Neural progenitor cell (in vitro differentiated cells): Measurements from ENCODE around the gene HSPB8. TPM values are rescaled to one million over a fixed set of nuclear protein-coding genes. Genes with fewer than 3 reads are reported as not detected.

ENCODE experiments used
- DNase-seq: peaks from one replicate; pipeline ENCODE4 v3.0.0-alpha.2; 2016; ENCODE audit warnings: low spot score
- H2AFZ ChIP-seq: fragments of 200-600 bp; sonication (generic); replicated peaks from 2 replicates; pipeline ENCODE4 v1.6.1; 2016; ENCODE audit warnings: antibody characterized with exemption
- H3F3A ChIP-seq: fragments of 200-600 bp; sonication (generic); 2 replicates; pipeline ENCODE4 v1.6.1; 2016; ENCODE audit warnings: antibody characterized with exemption, low read depth
- H3K27ac ChIP-seq: fragments of 200-600 bp; sonication (generic); 2 replicates; pipeline ENCODE4 v1.5.1; 2016; ENCODE audit warnings: mild to moderate bottlenecking
- H3K27me3 ChIP-seq: fragments of 200-600 bp; sonication (generic); 2 replicates; pipeline ENCODE4 v1.6.1; 2016; ENCODE audit warnings: mild to moderate bottlenecking, moderate library complexity
- H3K36me3 ChIP-seq: fragments of 200-600 bp; sonication (generic); 2 replicates; pipeline ENCODE4 v1.5.1; 2016
- H3K4me1 ChIP-seq: fragments of 200-600 bp; sonication (generic); 2 replicates; pipeline ENCODE4 v1.6.1; 2016; ENCODE audit warnings: mixed run types
- H3K4me2 ChIP-seq: fragments of 200-600 bp; sonication (generic); 2 replicates; pipeline ENCODE4 v1.6.1; 2016
- H3K4me3 ChIP-seq: fragments of 200-600 bp; sonication (generic); 2 replicates; pipeline ENCODE4 v1.5.1; 2016
- H3K79me2 ChIP-seq: fragments of 200-600 bp; sonication (generic); 2 replicates; pipeline ENCODE4 v1.6.1; 2016; ENCODE audit warnings: low read depth
- H3K9ac ChIP-seq: fragments of 200-600 bp; sonication (generic); 2 replicates; pipeline ENCODE4 v1.6.1; 2016
- H3K9me3 ChIP-seq: fragments of 200-600 bp; sonication (generic); 2 replicates; pipeline ENCODE4 v1.5.1; 2016; ENCODE audit warnings: low read depth
- H4K20me1 ChIP-seq: fragments of 200-600 bp; sonication (generic); 2 replicates; pipeline ENCODE4 v1.6.1; 2016; ENCODE audit warnings: low read depth
- H3K27ac Mint-ChIP-seq: 3 replicates; pipeline ENCODE4 v1.8.0; 2021; ENCODE audit warnings: mixed read lengths
- H3K27me3 Mint-ChIP-seq: 2 replicates; pipeline ENCODE4 v1.8.0; 2022; ENCODE audit warnings: low read depth, mild to moderate bottlenecking, inconsistent platforms, moderate library complexity, mixed read lengths; ENCODE audit not compliant: insufficient read depth
- H3K36me3 Mint-ChIP-seq: 3 replicates; pipeline ENCODE4 v1.8.0; 2021; ENCODE audit warnings: mixed read lengths
- H3K4me1 Mint-ChIP-seq: 3 replicates; pipeline ENCODE4 v1.8.0; 2021; ENCODE audit warnings: mixed read lengths
- H3K4me3 Mint-ChIP-seq: 3 replicates; pipeline ENCODE4 v1.8.0; 2021; ENCODE audit warnings: mild to moderate bottlenecking, moderate library complexity, mixed read lengths
- H3K9me3 Mint-ChIP-seq: 3 replicates; pipeline ENCODE4 v1.8.0; 2020; ENCODE audit warnings: mixed read lengths
- EZH2 ChIP-seq: fragments of 200-600 bp; sonication (generic); IDR thresholded peaks from 2 replicates; pipeline ENCODE4 v1.6.1; 2017; ENCODE audit warnings: antibody characterized with exemption, mild to moderate bottlenecking, moderate library complexity
- EZH2phosphoT487 ChIP-seq: fragments of 200-600 bp; sonication (generic); IDR thresholded peaks from 2 replicates; pipeline ENCODE4 v1.6.1; 2017; ENCODE audit warnings: antibody characterized with exemption
- total RNA-seq: library from RNA; depleted of rRNA; stranded (reverse); fragments of >200 nt; gene quantifications from 2 replicates; pipeline ENCODE4 v1.2.3, GENCODE V29; 2015; ENCODE audit warnings: low replicate concordance
- TF ChIP-seq, protein P1 (sequence below): fragments of 200-600 bp; sonication (generic); IDR thresholded peaks from 2 replicates; pipeline ENCODE4 v1.5.1; 2017; ENCODE audit warnings: antibody characterized with exemption, mild to moderate bottlenecking

Gene HSPB8
- total RNA-seq, 1 donor from 2014 or later = not detected

DNA sequence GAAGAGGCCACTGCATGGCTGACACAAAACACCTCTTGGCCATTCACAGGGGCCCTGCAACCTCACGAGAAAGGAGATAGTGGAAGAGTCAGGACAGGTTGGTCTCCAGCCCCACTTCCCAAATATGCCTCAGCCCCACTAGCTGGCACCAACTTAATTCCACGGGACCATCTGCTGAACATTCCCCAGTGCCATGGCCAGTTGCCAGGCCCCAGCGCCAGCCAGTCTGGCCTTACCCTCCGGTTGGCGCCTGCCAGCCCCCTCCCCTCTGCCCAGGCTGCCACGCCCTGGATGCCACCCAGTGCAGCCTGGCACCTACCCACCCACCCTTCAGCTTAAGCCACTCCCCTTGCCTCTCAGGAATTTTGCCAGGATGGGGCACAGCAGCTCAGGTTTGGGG lies 21.2 kb upstream of the HSPB8 start:
- Histone ChIP-seq H3K27ac (no peak overlapping the region), H3K4me1 (peaks cover 6% of the 10 kb centered on the region), H3K9me3 (no peaks in the 10 kb centered on the region), H3K36me3 (no peaks in the 10 kb centered on the region), H3K79me2 (no peaks in the 10 kb centered on the region), H3F3A (peaks cover 20% of the 10 kb centered on the region), H3K4me2 (no peak overlapping the region), H3K27me3 (no peaks in the 10 kb centered on the region), H2AFZ (no peak overlapping the region), H3K4me3 (no peak overlapping the region), H4K20me1 (no peaks in the 10 kb centered on the region), H3K9ac (no peak overlapping the region)
- no peaks in the 10 kb centered on the region for H3K9me3 Mint-ChIP-seq
- H3K36me3 Mint-ChIP-seq = no peaks in the 10 kb centered on the region
- H3K27ac Mint-ChIP-seq = no peak overlapping the region
- no peak for DNase-seq
- H3K4me1 Mint-ChIP-seq = peaks cover 13% of the 10 kb centered on the region
- peaks cover 10% of the 10 kb centered on the region for H3K27me3 Mint-ChIP-seq
- no peak overlapping the region for H3K4me3 Mint-ChIP-seq
- TF ChIP-seq EZH2phosphoT487 (no peak), EZH2 (no peak)
- TF ChIP-seq, protein P1, sequence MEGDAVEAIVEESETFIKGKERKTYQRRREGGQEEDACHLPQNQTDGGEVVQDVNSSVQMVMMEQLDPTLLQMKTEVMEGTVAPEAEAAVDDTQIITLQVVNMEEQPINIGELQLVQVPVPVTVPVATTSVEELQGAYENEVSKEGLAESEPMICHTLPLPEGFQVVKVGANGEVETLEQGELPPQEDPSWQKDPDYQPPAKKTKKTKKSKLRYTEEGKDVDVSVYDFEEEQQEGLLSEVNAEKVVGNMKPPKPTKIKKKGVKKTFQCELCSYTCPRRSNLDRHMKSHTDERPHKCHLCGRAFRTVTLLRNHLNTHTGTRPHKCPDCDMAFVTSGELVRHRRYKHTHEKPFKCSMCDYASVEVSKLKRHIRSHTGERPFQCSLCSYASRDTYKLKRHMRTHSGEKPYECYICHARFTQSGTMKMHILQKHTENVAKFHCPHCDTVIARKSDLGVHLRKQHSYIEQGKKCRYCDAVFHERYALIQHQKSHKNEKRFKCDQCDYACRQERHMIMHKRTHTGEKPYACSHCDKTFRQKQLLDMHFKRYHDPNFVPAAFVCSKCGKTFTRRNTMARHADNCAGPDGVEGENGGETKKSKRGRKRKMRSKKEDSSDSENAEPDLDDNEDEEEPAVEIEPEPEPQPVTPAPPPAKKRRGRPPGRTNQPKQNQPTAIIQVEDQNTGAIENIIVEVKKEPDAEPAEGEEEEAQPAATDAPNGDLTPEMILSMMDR = no peak

DNA sequence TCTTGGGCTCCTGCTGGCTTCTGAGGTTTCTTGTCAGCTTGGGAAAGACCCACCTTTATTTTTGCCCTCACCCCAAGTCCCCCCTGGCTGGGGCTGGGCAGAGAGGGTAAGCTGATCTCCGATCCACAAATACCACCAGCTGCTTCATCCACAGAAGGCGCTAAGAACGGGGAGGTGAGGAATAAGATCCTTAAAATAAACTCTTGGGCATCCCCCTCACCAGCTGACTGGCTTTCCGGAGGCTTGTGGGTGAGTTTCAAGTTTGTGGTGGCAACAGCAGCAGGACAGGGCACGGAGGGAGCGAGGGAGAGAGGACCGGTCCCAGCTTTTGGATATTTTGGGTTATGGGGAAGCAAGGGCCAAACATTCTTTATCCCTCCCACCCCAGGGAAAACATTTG lies 20.8 kb upstream of the HSPB8 start:
- no peak overlapping the region for H3K4me3 Mint-ChIP-seq
- no peaks in the 10 kb centered on the region for H3K9me3 Mint-ChIP-seq
- no peaks in the 10 kb centered on the region for H3K9me3 ChIP-seq
- no peak overlapping the region for H3K27ac ChIP-seq
- no peaks in the 10 kb centered on the region for H3K36me3 Mint-ChIP-seq
- peaks cover 10% of the 10 kb centered on the region for H3K27me3 Mint-ChIP-seq
- H3K36me3 ChIP-seq = no peaks in the 10 kb centered on the region
- no peak overlapping the region for H3K4me3 ChIP-seq
- H3K79me2 ChIP-seq = no peaks in the 10 kb centered on the region
- no peak overlapping the region for H3K4me2 ChIP-seq
- H3K9ac ChIP-seq = no peak overlapping the region
- no peaks in the 10 kb centered on the region for H3K27me3 ChIP-seq
- peaks cover 16% of the 10 kb centered on the region for H3F3A ChIP-seq
- DNase-seq = no peak
- no peak overlapping the region for H3K27ac Mint-ChIP-seq
- TF ChIP-seq EZH2phosphoT487 = no peak
- no peak for TF ChIP-seq EZH2
- TF ChIP-seq, protein P1 = no peak
- H2AFZ ChIP-seq = no peak overlapping the region
- H4K20me1 ChIP-seq = no peaks in the 10 kb centered on the region
- peaks cover 4% of the 10 kb centered on the region for H3K4me1 ChIP-seq
- peaks cover 13% of the 10 kb centered on the region for H3K4me1 Mint-ChIP-seq

DNA sequence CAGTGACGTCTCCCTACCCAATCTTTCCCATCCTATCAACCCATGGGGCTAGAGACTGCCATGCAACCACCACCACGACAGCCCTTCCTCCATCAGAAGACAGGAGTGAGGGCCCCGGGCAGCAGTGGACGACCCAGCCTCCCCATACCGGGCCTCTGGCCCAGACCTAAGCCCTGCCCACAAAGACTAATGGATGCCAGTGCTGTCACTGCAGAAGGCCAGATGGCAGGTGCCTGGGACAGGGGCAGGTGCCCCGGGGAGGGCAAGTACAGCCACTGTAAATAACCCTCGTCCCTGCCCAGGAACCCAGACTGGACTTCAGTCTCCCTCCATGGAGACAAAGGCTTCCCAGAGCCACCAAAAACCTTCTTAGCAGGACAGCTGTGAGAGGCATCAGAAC lies 20.3 kb upstream of the HSPB8 start:
- no peak overlapping the region for H3K27ac ChIP-seq
- H3K4me3 Mint-ChIP-seq = no peak overlapping the region
- no peaks in the 10 kb centered on the region for H3K36me3 Mint-ChIP-seq
- H3K9me3 ChIP-seq = no peaks in the 10 kb centered on the region
- DNase-seq = no peak
- TF ChIP-seq EZH2phosphoT487 (no peak), EZH2 (no peak)
- TF ChIP-seq, protein P1 = no peak
- H3K79me2 ChIP-seq = no peaks in the 10 kb centered on the region
- H3K4me1 ChIP-seq = no peaks in the 10 kb centered on the region
- H3K4me3 ChIP-seq = no peak overlapping the region
- no peak overlapping the region for H3K4me2 ChIP-seq
- no peaks in the 10 kb centered on the region for H4K20me1 ChIP-seq
- H3K4me1 Mint-ChIP-seq = peaks cover 12% of the 10 kb centered on the region
- H3K36me3 ChIP-seq = no peaks in the 10 kb centered on the region
- peaks cover 10% of the 10 kb centered on the region for H3K27me3 Mint-ChIP-seq
- no peak overlapping the region for H3K9ac ChIP-seq
- H3K27me3 ChIP-seq = no peaks in the 10 kb centered on the region
- peaks cover 12% of the 10 kb centered on the region for H3F3A ChIP-seq
- no peak overlapping the region for H2AFZ ChIP-seq
- H3K9me3 Mint-ChIP-seq = no peaks in the 10 kb centered on the region
- no peak overlapping the region for H3K27ac Mint-ChIP-seq
